GM19351 (cell line): ENCODE data around the gene C1RL.

Source experiments
- ATAC-seq: cut with Tn5 transposase; IDR thresholded peaks from one replicate; pipeline ENCODE4 v1.9.1; 2021; ENCODE audit warnings: mild to moderate bottlenecking, moderate library complexity; ENCODE audit not compliant: unreplicated experiment

C1RL gene, protein sequence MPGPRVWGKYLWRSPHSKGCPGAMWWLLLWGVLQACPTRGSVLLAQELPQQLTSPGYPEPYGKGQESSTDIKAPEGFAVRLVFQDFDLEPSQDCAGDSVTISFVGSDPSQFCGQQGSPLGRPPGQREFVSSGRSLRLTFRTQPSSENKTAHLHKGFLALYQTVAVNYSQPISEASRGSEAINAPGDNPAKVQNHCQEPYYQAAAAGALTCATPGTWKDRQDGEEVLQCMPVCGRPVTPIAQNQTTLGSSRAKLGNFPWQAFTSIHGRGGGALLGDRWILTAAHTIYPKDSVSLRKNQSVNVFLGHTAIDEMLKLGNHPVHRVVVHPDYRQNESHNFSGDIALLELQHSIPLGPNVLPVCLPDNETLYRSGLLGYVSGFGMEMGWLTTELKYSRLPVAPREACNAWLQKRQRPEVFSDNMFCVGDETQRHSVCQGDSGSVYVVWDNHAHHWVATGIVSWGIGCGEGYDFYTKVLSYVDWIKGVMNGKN

GRCh38 chr12:7108796-7109571 is at the start of gene C1RL:
C1RL (minus strand) TSS chr12:7109214; CDS start chr12:7109180, 34 bp downstream.
- ATAC-seq = peak; percentile 30

DNA sequence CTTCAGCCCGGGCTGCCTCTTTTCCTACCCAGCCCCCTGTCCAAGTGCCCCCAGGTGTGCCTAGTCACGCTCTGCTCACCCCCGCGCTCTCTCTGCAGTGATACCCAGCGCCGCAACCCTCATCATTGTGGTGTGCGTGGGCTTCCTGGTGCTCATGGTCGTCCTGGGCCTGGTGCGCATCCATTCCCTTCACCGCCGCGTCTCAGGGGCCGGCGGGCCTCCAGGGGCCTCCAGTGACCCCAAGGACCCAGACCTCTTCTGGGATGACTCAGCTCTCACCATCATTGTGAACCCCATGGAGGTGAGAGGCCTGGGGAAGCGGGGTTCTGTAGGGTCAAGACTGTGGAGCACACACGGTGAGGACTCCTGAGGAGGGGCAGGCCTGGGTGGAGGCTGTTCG is 48.4 kb upstream of the C1RL start:
- no peak for ATAC-seq

- no peak for ATAC-seq
Measured at GRCh38 chr12:7156259-7157197, 47.5 kb upstream of the C1RL start.

DNA sequence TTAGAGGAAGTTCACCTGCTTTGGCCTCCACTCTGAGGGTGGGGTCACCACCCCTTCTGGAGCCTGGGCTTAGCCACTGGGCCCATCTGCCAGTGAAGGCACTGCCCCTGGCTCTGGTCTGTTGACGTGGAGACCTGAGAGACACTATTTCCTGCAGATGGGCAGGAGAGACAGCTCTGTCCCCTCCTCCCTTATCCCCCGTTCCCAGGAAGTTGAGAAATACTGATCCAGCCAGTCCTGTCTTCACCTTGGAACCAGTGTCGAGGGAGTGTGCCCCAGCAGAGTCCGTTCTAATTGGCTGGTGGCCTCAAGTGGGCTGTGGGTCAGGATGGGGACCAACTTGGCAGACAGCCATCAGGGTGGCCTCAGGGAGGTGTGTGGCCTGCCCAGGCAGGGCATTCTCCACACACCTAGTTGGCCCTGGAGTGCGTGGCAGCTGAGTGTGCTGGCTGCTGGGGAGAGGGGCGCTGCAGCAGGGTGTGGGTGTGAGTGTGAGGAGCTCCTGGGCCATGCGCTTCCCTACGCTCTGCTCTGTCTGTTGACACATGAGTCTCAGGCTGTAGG is 46.5 kb upstream of the C1RL start:
- ATAC-seq = no peak

DNA sequence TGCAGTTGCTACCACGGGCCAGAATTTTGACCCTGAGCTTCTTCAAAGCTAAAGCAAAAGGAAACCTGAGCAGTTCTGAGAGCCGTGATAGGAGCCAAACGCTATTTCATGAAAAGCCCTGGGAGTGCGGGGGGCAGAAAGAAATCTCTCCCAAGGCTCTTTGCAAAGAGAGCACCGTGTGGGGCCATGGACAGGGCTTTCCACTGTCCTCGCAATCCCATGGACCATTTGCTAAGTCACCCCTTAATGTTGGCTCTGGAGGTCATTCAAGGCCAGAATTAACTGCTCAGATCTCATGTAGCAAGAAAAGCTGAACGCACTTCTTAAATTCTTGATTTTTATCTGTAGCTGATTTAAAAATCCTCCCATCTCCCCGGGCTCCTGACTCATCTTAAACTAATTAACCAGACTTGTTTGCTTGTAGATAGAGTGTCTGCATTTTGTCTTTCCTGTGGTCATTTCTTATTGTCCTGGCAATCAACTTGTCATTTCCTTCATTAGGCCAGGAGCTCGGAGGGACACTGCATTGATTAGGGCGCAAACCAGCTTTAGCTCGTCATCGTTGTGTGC is 46.0 kb upstream of the C1RL start:
- ATAC-seq = no peak

DNA sequence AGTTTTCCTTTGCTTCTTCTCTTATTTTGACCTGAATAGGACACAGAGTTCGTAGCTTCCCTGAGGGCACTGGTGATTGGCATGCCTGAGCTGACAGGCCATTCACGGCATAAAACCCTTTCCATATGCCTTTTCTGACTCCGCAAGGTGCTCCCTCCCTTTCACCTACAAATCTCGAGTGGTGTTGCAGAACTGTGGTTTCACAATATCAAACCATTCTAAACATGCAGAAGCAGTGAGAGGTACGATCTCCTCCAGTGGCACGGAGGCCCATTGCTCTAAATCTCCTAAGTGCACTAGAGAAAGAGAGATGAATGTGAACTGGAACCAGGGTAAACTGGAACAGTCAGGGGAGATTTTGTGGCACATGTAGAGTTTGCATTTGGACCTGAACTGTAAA is 45.0 kb upstream of the C1RL start:
- no peak for ATAC-seq

- ATAC-seq = no peak
Measured at GRCh38 chr12:7152818-7153217, 43.8 kb upstream of the C1RL start.

GRCh38 chr12:7151532-7151931 is 42.5 kb upstream of the C1RL start:
- no peak for ATAC-seq

- ATAC-seq = no peak
Measured at GRCh38 chr12:7150841-7151240, 41.8 kb upstream of the C1RL start.

DNA sequence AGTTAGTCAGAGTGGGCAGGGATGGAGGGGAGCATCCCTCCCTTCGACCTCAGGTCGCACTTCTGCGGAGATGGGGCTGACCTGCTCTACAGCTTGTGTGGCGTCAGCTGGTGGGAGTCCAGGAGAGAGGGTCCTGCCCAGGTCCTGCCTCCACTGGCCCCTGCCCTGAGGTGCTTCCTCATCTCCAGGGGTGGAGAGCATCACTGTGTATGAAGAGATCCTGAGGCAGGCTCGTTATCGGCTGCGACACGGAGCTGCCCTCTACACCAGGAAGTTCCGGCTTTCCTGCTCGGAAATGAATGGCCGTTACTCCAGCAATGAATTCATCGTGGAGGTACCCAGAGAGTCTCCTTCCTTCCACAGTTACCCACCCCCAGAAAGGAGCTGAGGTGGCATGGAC is 41.3 kb upstream of the C1RL start:
- ATAC-seq = no peak

DNA sequence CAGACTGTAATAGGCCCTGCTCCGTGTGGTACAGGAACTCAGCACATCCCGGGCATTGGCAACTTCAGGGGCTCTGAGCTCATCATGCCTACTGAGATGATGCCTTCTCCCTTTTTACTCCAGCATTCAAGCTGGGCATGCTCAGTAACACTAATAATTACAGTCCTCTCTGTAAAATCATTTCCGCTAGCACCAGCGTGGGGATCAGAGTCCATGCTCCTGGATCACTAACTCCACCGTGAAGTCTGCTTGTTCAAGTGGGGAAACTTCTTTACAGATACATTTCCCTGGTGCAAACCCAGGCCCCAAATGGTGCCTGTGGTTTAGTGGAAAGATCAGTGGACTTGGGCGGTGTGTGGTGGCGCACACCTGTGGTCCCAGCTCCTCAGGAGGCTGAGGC is 37.9 kb upstream of the C1RL start:
- ATAC-seq = no peak

DNA sequence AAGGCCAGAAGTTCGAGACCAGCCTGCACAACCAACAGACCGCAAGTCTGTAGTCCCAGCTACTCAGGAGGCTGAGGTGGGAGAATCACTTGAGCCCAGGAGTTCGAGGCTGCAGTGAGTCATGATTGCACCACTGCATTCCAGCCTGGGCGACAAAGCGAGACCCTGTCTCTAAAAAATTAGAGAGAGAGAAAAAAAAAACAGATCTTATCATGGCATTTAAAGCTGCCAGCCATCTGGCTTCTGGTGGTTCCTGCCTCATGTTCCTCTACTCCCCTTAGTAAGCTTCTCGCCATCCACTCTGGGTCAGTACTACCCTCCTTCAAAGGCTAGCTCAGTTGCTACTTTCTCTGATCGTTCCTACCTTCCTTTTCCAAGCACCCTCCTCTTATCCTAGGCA is 37.2 kb upstream of the C1RL start:
- no peak for ATAC-seq

DNA sequence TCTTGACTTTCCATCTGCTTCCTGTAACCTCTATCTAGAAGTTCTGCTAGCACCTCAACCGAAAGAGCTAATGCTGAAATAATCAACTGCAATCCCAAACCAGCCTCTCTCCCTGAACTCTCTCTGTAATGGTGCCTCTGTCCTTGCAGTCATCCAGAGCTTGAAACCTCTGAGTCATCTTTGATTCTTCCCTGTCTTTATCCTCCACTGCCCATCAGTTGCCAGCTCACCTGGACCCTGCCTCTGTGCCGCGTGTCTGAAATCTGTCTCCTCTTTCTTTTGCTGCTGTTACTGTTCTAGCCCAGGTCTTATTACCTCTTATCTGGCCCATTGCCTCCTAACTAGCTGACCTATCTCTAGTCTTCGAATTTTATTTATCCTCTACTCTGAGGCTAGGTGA is 36.7 kb upstream of the C1RL start:
- ATAC-seq = no peak

DNA sequence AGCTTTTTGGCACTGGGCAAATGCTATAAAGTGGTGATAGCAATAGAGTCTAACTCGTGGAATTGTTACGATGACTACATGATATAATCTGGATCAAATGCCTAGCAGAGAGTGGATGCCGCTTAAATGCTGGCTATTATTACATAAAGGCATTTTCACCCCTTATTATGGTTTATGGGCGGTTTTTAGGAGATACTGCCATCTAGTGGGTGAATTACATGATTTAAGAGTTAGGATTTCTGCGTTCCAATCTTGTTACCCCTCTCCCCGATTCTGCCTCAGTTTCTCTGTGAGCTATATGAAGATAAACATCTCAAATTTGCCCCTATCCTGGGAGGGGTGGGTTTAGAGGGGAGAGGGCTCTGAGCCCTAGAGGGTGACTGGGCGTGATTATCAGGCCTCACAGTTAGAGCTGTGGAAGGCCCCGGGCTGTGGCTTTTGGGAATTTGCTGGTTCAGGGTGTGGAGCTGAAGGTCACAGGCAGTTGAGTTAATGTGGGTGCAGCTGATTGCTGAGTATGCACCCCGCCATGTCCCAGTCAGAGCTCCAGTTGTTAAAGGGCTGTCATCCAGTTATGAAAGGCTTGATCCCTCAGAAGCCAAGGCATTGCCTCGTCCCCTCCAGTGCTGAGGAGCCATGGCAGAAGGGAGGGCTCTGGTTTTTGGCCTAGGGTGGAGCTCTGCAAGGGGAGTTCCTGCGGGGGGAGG is 35.6 kb upstream of the C1RL start:
- ATAC-seq = no peak

GRCh38 chr12:7143564-7143963 is 34.5 kb upstream of the C1RL start:
- no peak for ATAC-seq

DNA sequence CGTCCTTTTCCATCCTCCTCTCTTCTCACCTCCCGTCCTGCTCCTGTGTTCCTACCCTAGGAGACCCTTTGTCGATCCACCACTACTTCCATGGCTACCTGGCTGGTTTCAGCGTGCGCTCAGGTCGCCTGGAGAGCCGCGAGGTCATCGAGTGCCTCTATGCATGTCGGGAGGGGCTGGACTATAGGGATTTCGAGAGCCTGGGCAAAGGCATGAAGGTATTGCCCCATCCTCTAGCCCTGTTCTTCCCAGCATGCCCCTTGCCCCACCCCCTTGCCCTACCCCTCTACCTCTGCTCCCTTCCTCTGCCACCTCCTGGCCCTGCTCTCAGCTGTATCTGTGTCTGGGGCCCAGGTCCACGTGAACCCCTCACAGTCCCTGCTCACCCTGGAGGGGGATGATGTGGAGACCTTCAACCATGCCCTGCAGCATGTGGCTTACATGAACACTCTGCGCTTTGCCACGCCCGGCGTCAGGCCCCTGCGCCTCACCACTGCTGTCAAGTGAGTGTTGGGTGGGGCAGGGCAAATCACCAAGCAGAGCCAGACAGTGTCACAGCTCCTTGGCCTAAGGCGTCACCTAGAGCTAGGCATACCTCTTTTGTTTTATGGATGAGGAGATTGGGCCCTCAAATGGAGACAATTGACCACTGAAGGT is 33.9 kb upstream of the C1RL start:
- no peak for ATAC-seq

- no peak for ATAC-seq
Measured at GRCh38 chr12:7142056-7142644, 33.1 kb upstream of the C1RL start.

GRCh38 chr12:7141351-7142005 is 32.5 kb upstream of the C1RL start:
- ATAC-seq = no peak
